Myocyte (in vitro differentiated cells): ENCODE measurements around the gene TRIM61. TPM values are rescaled to one million over a fixed set of nuclear protein-coding genes. Genes with fewer than 3 reads are reported as not detected.

ENCODE experiments used
- total RNA-seq: library from RNA; depleted of rRNA; stranded (reverse); fragments of >200 nt; gene quantifications from 2 replicates; pipeline ENCODE4 v1.2.3, GENCODE V29; 2014

TRIM61 gene
- total RNA-seq, 1 donor from 2014 or later, result not detected

Other genes starting within 250 kb of the TRIM61 start
- not detected in 2 replicates for gene SMIM31, start 223.5 kb downstream of the TRIM61 start, total RNA-seq
- not detected in 2 replicates for gene APELA, start 100.5 kb downstream of the TRIM61 start, total RNA-seq
- gene TRIM60, start 54.3 kb upstream of the TRIM61 start, total RNA-seq, result not detected in 2 replicates
- gene TRIM75, start 76.2 kb upstream of the TRIM61 start, total RNA-seq, result not detected in 2 replicates
- 20.8 and 21.1 TPM in 2 replicates for gene TMEM192, start 135.2 kb upstream of the TRIM61 start, total RNA-seq
- gene KLHL2, start 229.9 kb upstream of the TRIM61 start, total RNA-seq, result 31.4 and 33.2 TPM in 2 replicates